K562 (cell line): Measurements from ENCODE around the gene PGD. TPM values are rescaled to one million over a fixed set of nuclear protein-coding genes. Genes with fewer than 3 reads are reported as not detected.

ENCODE experiments used
- ATAC-seq: fragments of 200-7000 bp; cut with Tn5 transposase; 3 replicates; pipeline ENCODE4 v1.9.1; 2020; ENCODE audit warnings: moderate library complexity
- BruUV-seq: library from RNA; stranded (reverse); fragments of 400-500 nt; replicated peaks from 2 replicates; lab custom pipeline; 2021; lab: Mats Ljungman, UMichigan
- CTCF ChIA-PET: fragments of 300-600 bp; formaldehyde crosslinking; extraction: SDS; loops from one replicate; lab custom pipeline; 2021; ENCODE audit warnings: low intra/inter-chr PET ratio; lab: Yijun Ruan, JAX
- POLR2A ChIA-PET: fragments of 300-600, 350-650 bp; sonication (Branson Sonifier 250); formaldehyde crosslinking; extraction: SDS; loops from one replicate; lab custom pipeline; 2021; ENCODE audit warnings: antibody characterized with exemption, inconsistent platforms; lab: Yijun Ruan, JAX
- DNase-seq, 4 experiments: peaks; one replicate each; pipeline versions ENCODE4 v3.0.0 to v3.0.0-alpha.2; 2011 to 2018; ENCODE audit warnings: low spot score in 3 of 4, mixed read lengths in 3 of 4; ENCODE audit errors: extremely low read depth in 1 of 4
- FAIRE-seq: peaks from 2 replicates; lab custom pipeline; 2011; peaks lifted over from hg19 to GRCh38; lab: Jason Lieb, UNC
- H2AFZ ChIP-seq: 2 replicates; pipeline ENCODE4 v1.6.0; 2011; ENCODE audit warnings: low read depth, low read length, control low read depth, inconsistent platforms
- H3K27ac ChIP-seq: fragments of 200-600 bp; 3 replicates; pipeline ENCODE4 v1.8.0; 2011; ENCODE audit warnings: low read depth, mild to moderate bottlenecking, control low read depth, inconsistent platforms, low read length, moderate library complexity, mixed read lengths; ENCODE audit errors: extremely low read depth
- H3K27me3 ChIP-seq, 2 experiments: fragments of 300-600 bp in 1 of 2; 2 replicates in 1 of 2; 3 replicates in 1 of 2; pipeline versions ENCODE4 v1.6.0 to v1.8.0; 2011; ENCODE audit warnings: inconsistent platforms in 2 of 2, low read length in 2 of 2, mild to moderate bottlenecking in 1 of 2, mixed read lengths in 1 of 2, moderate library complexity in 1 of 2; ENCODE audit not compliant: control insufficient read depth in 2 of 2, insufficient read depth in 2 of 2
- H3K36me3 ChIP-seq: fragments of 300-600 bp; 3 replicates; pipeline ENCODE4 v1.8.0; 2011; ENCODE audit warnings: mild to moderate bottlenecking, low read length, inconsistent platforms; ENCODE audit not compliant: control insufficient read depth, insufficient read depth
- H3K4me1 ChIP-seq, 2 experiments: fragments of 200-600 bp in 1 of 2; replicated peaks in 1 of 2; 2 replicates in 1 of 2; 3 replicates in 1 of 2; pipeline versions ENCODE4 v1.5.1 to v1.8.0; 2011; ENCODE audit warnings: inconsistent platforms in 2 of 2, low read length in 2 of 2, mild to moderate bottlenecking in 1 of 2, mixed read lengths in 1 of 2, moderate library complexity in 1 of 2; ENCODE audit not compliant: control insufficient read depth in 2 of 2, insufficient read depth in 2 of 2
- H3K4me2 ChIP-seq: 2 replicates; pipeline ENCODE4 v1.6.1; 2011; ENCODE audit warnings: low read length, control low read depth, inconsistent platforms, mixed read lengths; ENCODE audit not compliant: insufficient read depth
- H3K4me3 ChIP-seq: fragments of 200-600 bp; sonication (generic), shearing (Covaris generic); 2 replicates; pipeline ENCODE4 v1.5.1; 2016; ENCODE audit warnings: control low read depth, inconsistent platforms
- H3K79me2 ChIP-seq: fragments of 200-600 bp; 3 replicates; pipeline ENCODE4 v1.8.0; 2011; ENCODE audit warnings: low read length, inconsistent platforms; ENCODE audit not compliant: control insufficient read depth, insufficient read depth
- H3K9ac ChIP-seq, 2 experiments: 2 replicates each; pipeline versions ENCODE4 v1.6.0 to v1.6.1; 2011; ENCODE audit warnings: low read depth in 2 of 2, low read length in 2 of 2, control low read depth in 1 of 2, inconsistent platforms in 1 of 2, mild to moderate bottlenecking in 1 of 2, mixed read lengths in 1 of 2; ENCODE audit not compliant: insufficient read depth in 1 of 2
- H3K9me1 ChIP-seq: one replicate; pipeline ENCODE4 v1.6.0; 2011; ENCODE audit warnings: inconsistent platforms, mild to moderate bottlenecking, low read length, moderate library complexity; ENCODE audit not compliant: control insufficient read depth, insufficient read depth
- H3K9me3 ChIP-seq: replicated peaks from 2 replicates; pipeline ENCODE4 v1.5.1; 2011; ENCODE audit warnings: low read depth, low read length, inconsistent platforms; ENCODE audit not compliant: control insufficient read depth, insufficient read depth
- H4K20me1 ChIP-seq: replicated peaks from 2 replicates; pipeline ENCODE4 v1.6.1; 2011; ENCODE audit warnings: low read length, inconsistent platforms, mixed read lengths; ENCODE audit not compliant: control insufficient read depth, insufficient read depth
- AFF1 ChIP-seq, 2 experiments: fragments of 450-650 bp; IDR thresholded peaks; 2 replicates each; pipeline ENCODE4 v1.6.1; 2018; ENCODE audit warnings: mild to moderate bottlenecking in 2 of 2, low read depth in 1 of 2; ENCODE audit not compliant: partially characterized antibody in 2 of 2
- CREM ChIP-seq: IDR thresholded peaks from 2 replicates; pipeline ENCODE4 v1.6.1; 2014; ENCODE audit warnings: antibody characterized with exemption, low read depth
- HLTF ChIP-seq: fragments of 450-650 bp; IDR thresholded peaks from 2 replicates; pipeline ENCODE4 v1.6.1; 2016
- PREB ChIP-seq: sonication (generic); formaldehyde crosslinking; IDR thresholded peaks from 2 replicates; pipeline ENCODE4 v1.8.1; 2023; ENCODE audit warnings: mild to moderate bottlenecking, missing genetic modification reagents
- SRSF9 ChIP-seq: fragments of 200-400 bp; formaldehyde crosslinking; IDR thresholded peaks from 2 replicates; pipeline ENCODE4 v1.6.1; 2017; ENCODE audit warnings: low read depth, low read length, borderline replicate concordance
- ZC3H8 ChIP-seq: fragments of 450-650 bp; IDR thresholded peaks from 2 replicates; pipeline ENCODE4 v1.6.1; 2017
- ZNF146 ChIP-seq: IDR thresholded peaks from one replicate; pipeline ENCODE4 v1.6.1; 2018; ENCODE audit warnings: missing compliant biosample characterization; ENCODE audit not compliant: unreplicated experiment
- ZNF311 ChIP-seq: fragments of 250-450 bp; sonication (Bioruptor Pico); IDR thresholded peaks from 2 replicates; pipeline ENCODE4 v1.4.0; 2020; ENCODE audit warnings: mild to moderate bottlenecking, moderate library complexity
- ZNF639 ChIP-seq, 2 experiments: fragments of 200-800 bp in 1 of 2; sonication (Bioruptor generic) in 1 of 2; sonication (generic) in 1 of 2; formaldehyde crosslinking in 1 of 2; IDR thresholded peaks in 1 of 2; conservative IDR thresholded peaks in 1 of 2; 2 replicates each; pipeline versions ENCODE4 v1.5.0 to v1.6.1; 2016 to 2020; ENCODE audit warnings: missing compliant biosample characterization in 1 of 2, missing genetic modification characterization in 1 of 2, missing genetic modification reagents in 1 of 2
- ZNF764 ChIP-seq: fragments of 250-450 bp; sonication (Bioruptor Pico); IDR thresholded peaks from 2 replicates; pipeline ENCODE4 v1.4.0; 2020; ENCODE audit warnings: low read depth, mild to moderate bottlenecking, moderate library complexity
- WGBS: fragments of 100-300 bp; shearing (Covaris generic); methylation state at CpG from one replicate; pipeline ENCODE4 v1.1.6; 2016; ENCODE audit warnings: low coverage, mixed read lengths; ENCODE audit not compliant: insufficient coverage; ENCODE audit errors: missing lambda C conversion rate; 5-methylcytosine and 5-hydroxymethylcytosine counted together
- in situ Hi-C: fragments of 300-500 bp; cut with MboI; formaldehyde crosslinking; loops from 4 replicates; pipeline ENCODE4 v1.15.0; 2018; ENCODE audit warnings: inconsistent platforms, mixed read lengths
- intact Hi-C: fragments of 100-400 bp; cut with micrococcal nuclease; formaldehyde crosslinking; loops from 2 replicates; pipeline ENCODE4 v1.14.2; 2022
- polyA plus RNA-seq, 8 experiments: library from polyadenylated mRNA; depleted of rRNA in 4 of 8; stranded (reverse) in 5 of 8; unstranded in 3 of 8; fragments of >200 nt; fragmentation: Nextera tagmentation in 2 of 8; fragmentation: Illumina TruSeq in 1 of 8; extraction: Ambion mirVana in 2 of 8; extraction: Trizol in 1 of 8; gene quantifications; 2 replicates each; pipeline versions ENCODE4 v1.2.1 to v1.2.3, GENCODE V29; 2011 to 2014; ENCODE audit warnings: inconsistent platforms in 1 of 8, missing spikeins in 1 of 8
- total RNA-seq, 7 experiments: library from RNA; depleted of rRNA in 6 of 7; stranded (reverse); fragments of >200 nt in 6 of 7; fragmentation: Illumina TruSeq in 2 of 7; extraction: Trizol in 2 of 7; gene quantifications; 2 replicates each; pipeline versions ENCODE4 v1.2.1 to v1.2.3, GENCODE V29; 2011 to 2021; ENCODE audit warnings: low replicate concordance in 1 of 7

PGD gene
- total and polyA plus RNA-seq, 9 of the 15 experiments (the other 6 are each of a cell fraction or from before 2014, with no cell fraction given), result 177 to 542 (median 270) TPM

- TF ChIP-seq ZNF311 (CRISPR knock-in tag) (no peak), HLTF (0 out of 2 replicates have a peak, but pooled peaks have one; percentile 19), ZNF639 (CRISPR knock-in tag; conservative IDR thresholded peaks at IDR 0.05 in 1 of 2, IDR thresholded peaks at IDR 0.05 in 1 of 2) (peak in 1 of 2 experiments; percentile 90; a peak in 2 of 4 replicates)
Observed at GRCh38 chr1:10430216-10431069, 31.6 kb downstream of the PGD start, which contains the start of gene CENPS (continued).

GRCh38 chr1:10431070-10431730, 32.3 kb downstream of the PGD start:
- no peaks in the 10 kb centered on the region for H4K20me1 ChIP-seq
- peak overlapping the region; percentile 77 to 92 for H3K9ac ChIP-seq
- intact Hi-C loops (no loop called here), in situ Hi-C loops (loop anchor here (5.0 kb wide), 1 partner anchor 61 kb away; no protein-coding TSS in a partner anchor)
- DNase-seq (peak; percentile 27 to 52 (median 30)), FAIRE-seq (no peak), ATAC-seq (0 out of 3 replicates have a peak, but pooled peaks have one; percentile 6)
- no peaks in the 10 kb centered on the region for H3K27me3 ChIP-seq
- no peaks in the 10 kb centered on the region for H3K9me3 ChIP-seq
- POLR2A ChIA-PET, result interaction anchor here (0.8 to 2.3 kb wide), 11 partner anchors 16 to 157 kb away, joined by 3 to 11 read pairs (median 5); no protein-coding TSS in a partner anchor
- H3K27ac ChIP-seq, result peak overlapping the region; percentile 81
- 18% methylated on average over 30 of the region's 30 CpGs for WGBS
- H3K79me2 ChIP-seq, result peaks cover 12% of the 10 kb centered on the region; the same call in 2 of the 3 replicates
- H3K36me3 ChIP-seq, result no peaks in the 10 kb centered on the region
- CTCF ChIA-PET, result interaction anchor here (0.6 to 5.7 kb wide), 4 partner anchors 31 to 62 kb away, joined by 3 to 95 read pairs (median 46); no protein-coding TSS in a partner anchor
- peak overlapping the region; percentile 95 for H3K4me2 ChIP-seq
- H3K9me1 ChIP-seq, result peaks cover 3% of the 10 kb centered on the region
- peaks cover 9 to 21% of the 10 kb centered on the region in 2 experiments; a peak in 4 of 5 replicates for H3K4me1 ChIP-seq
- peak overlapping the region; percentile 98 for H2AFZ ChIP-seq
- peak overlapping the region; percentile 60 for H3K4me3 ChIP-seq
- TSS peak; percentile 83 for BruUV-seq
- TF ChIP-seq ZNF764 (CRISPR knock-in tag), result no peak
- no peak for TF ChIP-seq ZC3H8
- peak in 1 of 2 experiments; percentile 21 for TF ChIP-seq AFF1 (IDR thresholded peaks at IDR 0.05; ENCODE audit: low read depth in 1 of 2, partially characterized antibody in 2 of 2)
- TF ChIP-seq CREM, result 0 out of 2 replicates have a peak, but pooled peaks have one; percentile 20
- TF ChIP-seq SRSF9, result no peak
- peak; percentile 12; the same call in 1 of the 2 replicates for TF ChIP-seq PREB (CRISPR knock-in tag)
- no peak for TF ChIP-seq ZNF146 (CRISPR knock-in tag)
